Hepatocyte (in vitro differentiated cells): ENCODE results near the gene HSPBP1.

Experiments used
- EZH2 ChIP-seq: fragments of 200-600 bp; sonication (generic); IDR thresholded peaks from 2 replicates; pipeline ENCODE4 v1.6.1; 2016; ENCODE audit warnings: antibody characterized with exemption, mild to moderate bottlenecking, borderline replicate concordance
- TF ChIP-seq, protein P1 (sequence below): fragments of 200-600 bp; sonication (generic); IDR thresholded peaks from 2 replicates; pipeline ENCODE4 v1.5.1; 2016; ENCODE audit warnings: antibody characterized with exemption, mild to moderate bottlenecking; ENCODE audit not compliant: poor library complexity

DNA sequence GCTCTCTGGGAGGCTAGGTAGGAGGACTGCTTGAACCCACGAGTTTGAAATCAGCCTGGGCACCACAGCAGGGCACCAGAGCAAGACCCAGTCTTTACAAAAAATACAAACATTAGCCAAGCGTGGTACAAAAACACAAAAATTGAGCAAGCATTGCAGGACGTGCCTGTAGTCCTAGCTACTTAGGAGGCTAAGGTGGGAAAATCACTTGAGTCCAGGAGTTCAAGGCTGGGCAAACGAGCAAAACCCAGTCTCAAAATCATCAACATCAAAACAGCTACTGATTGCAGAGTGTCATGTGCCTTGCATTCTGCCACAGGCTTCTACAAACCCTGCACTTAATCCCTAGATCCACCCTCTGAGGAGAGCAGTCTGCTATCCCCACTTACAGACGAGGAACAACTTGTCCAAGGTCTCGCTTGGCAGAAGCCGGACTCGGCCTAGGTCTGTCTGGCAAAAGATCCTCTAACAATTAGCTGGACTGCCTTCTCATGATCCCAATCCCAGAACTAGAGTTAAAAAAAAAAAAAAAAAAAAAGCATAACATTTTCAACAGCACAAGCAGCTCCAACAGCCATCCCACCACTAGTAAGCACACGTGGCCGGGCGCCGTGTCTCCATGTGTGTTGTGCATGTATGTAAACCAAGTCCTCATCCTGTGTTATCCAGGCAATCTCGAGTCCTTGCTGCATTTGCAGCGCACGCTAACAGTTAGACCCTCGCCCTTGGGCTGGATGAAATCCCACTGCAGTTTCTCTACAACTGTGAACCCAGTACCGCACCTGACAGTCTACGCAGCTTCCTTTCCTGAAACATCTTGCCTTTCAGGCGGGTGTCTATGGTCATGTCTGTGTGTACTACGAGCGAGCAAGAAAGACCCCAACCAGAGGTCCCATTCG, 23.1 kb downstream of the HSPBP1 start:
- TF ChIP-seq, protein P1, sequence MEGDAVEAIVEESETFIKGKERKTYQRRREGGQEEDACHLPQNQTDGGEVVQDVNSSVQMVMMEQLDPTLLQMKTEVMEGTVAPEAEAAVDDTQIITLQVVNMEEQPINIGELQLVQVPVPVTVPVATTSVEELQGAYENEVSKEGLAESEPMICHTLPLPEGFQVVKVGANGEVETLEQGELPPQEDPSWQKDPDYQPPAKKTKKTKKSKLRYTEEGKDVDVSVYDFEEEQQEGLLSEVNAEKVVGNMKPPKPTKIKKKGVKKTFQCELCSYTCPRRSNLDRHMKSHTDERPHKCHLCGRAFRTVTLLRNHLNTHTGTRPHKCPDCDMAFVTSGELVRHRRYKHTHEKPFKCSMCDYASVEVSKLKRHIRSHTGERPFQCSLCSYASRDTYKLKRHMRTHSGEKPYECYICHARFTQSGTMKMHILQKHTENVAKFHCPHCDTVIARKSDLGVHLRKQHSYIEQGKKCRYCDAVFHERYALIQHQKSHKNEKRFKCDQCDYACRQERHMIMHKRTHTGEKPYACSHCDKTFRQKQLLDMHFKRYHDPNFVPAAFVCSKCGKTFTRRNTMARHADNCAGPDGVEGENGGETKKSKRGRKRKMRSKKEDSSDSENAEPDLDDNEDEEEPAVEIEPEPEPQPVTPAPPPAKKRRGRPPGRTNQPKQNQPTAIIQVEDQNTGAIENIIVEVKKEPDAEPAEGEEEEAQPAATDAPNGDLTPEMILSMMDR: no peak
- TF ChIP-seq EZH2: no peak
